SJCRH30 (cell line): Measurements from ENCODE around the gene OSCAR. TPM values are rescaled to one million over a fixed set of nuclear protein-coding genes. Genes with fewer than 3 reads are reported as not detected.

Source experiments
- DNase-seq, 2 experiments: peaks; one replicate each; pipeline ENCODE4 v3.0.0-alpha.2; 2015 to 2020
- H3K27ac ChIP-seq: fragments of 250-450 bp; sonication (Bioruptor Pico); 2 replicates; pipeline ENCODE4 v1.5.1; 2020; ENCODE audit warnings: mild to moderate bottlenecking, moderate library complexity
- H3K27me3 ChIP-seq: fragments of 250-450 bp; sonication (Bioruptor Pico); 2 replicates; pipeline ENCODE4 v1.5.1; 2020; ENCODE audit warnings: mild to moderate bottlenecking, moderate library complexity
- H3K36me3 ChIP-seq: fragments of 250-450 bp; sonication (Bioruptor Pico); 2 replicates; pipeline ENCODE4 v1.5.1; 2020; ENCODE audit warnings: mild to moderate bottlenecking, moderate library complexity
- H3K4me1 ChIP-seq: fragments of 250-450 bp; sonication (Bioruptor Pico); 2 replicates; pipeline ENCODE4 v1.5.1; 2020; ENCODE audit warnings: mild to moderate bottlenecking, moderate library complexity
- H3K4me3 ChIP-seq: fragments of 250-450 bp; sonication (Bioruptor Pico); 2 replicates; pipeline ENCODE4 v1.5.1; 2020; ENCODE audit warnings: mild to moderate bottlenecking, moderate library complexity
- H3K9me3 ChIP-seq: fragments of 250-450 bp; sonication (Bioruptor Pico); replicated peaks from 2 replicates; pipeline ENCODE4 v1.5.1; 2020; ENCODE audit warnings: mild to moderate bottlenecking, moderate library complexity
- total RNA-seq: library from RNA; depleted of rRNA; stranded (reverse); fragments of >200 nt; shearing (Covaris generic); gene quantifications from 2 replicates; pipeline ENCODE4 v1.2.3, GENCODE V29; 2014

Gene OSCAR
- total RNA-seq, 1 experiment from 2014 or later, result 0.26 TPM

DNA sequence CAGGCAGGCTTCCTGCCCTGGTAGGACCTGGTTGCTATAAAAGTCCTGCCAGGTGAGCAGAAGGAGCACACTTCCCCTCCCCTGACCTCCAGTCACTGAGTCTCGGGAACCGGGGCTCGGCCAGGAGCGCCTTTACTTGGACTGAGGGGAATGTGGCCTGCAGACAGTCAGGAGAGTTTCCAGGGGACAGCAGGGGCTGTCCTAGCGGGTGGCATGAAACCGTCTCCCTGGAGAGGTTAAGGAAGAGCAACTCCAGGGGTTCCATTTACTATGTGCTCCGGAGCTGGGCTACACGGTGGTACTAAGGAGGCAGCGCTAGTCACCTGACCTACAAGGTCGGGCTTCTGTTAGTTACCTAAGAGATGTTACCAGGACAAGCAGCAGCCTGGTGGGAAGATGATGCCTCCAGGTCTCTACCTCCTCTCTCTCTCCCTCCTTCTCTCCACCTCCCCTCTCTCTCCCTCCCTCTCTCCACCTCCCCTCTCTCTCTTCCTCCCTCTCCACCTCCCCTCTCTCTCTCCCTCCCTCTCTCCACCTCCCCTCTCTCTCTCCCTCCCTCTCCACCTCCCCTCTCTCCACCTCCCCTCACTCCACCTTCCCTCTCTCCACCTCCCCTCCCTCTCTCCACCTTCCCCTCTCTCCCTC lies 32.8 kb upstream of the OSCAR start:
- H3K27me3 ChIP-seq, result no peaks in the 10 kb centered on the region
- H3K4me1 ChIP-seq, result no peaks in the 10 kb centered on the region
- DNase-seq, result no peak
- H3K36me3 ChIP-seq, result 0 out of 2 replicates have a peak, but pooled peaks cover 2% of the 10 kb centered on the region
- H3K27ac ChIP-seq, result no peak overlapping the region
- no peaks in the 10 kb centered on the region for H3K9me3 ChIP-seq
- no peak overlapping the region for H3K4me3 ChIP-seq

DNA sequence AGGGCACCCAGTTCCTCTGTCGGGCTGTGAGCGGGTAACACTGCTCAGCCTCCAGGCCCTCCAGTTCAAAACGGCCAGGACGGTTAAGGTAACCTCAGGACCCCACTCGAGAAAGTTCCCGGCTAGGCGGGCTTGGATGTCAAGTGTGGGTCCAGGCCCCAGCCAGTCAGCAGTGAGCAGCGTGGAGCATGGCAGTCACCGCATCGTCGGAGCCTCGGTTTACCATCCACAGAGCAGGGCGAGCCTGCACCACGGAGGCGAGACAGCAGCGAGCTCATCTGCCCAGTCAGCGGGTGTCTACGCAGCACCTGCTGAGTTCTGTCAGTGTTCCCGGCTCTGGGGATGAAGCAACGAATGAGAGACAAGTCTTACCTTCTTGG lies 29.0 kb upstream of the OSCAR start:
- Histone ChIP-seq H3K4me1 (no peaks in the 10 kb centered on the region), H3K27ac (no peak overlapping the region), H3K9me3 (no peaks in the 10 kb centered on the region), H3K27me3 (no peaks in the 10 kb centered on the region), H3K4me3 (no peak overlapping the region), H3K36me3 (peaks cover 16% of the 10 kb centered on the region)
- DNase-seq, result no peak

DNA sequence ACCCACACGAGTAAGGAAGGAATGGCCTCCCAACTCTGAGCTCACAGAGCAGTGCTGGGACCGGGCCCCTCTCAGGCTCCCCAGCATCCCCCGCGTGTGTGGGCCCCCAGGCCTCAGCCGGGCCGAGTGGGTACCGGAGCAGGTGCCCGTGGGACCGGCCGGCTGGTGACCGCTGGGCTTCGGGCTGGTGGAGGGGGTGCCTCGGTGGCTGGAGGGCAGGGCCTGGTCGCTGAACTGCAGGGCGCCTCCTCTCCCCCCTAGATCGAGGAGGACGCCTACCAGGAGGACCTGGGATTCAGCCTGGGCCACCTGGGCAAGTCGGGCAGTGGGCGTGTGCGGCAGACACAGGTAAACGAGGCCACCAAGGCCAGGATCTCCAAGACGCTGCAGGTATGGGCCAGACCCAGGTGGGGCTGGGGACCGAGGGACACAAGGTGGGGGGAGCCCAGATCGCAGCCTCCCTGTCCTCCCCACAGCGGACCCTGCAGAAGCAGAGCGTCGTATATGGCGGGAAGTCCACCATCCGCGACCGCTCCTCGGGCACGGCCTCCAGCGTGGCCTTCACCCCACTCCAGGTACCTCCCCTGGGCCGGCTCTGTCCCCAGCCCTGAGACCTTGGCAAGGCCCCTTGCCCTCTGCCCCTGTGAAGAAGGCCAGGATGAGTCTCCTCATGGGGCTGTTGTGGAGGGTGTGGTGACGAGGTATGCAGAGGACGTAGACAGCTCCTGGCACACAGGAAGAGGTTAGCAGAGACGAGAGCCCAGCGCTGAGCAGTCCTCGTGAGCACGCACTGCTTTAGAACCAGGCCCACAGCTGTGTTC lies 28.4 kb upstream of the OSCAR start:
- no peaks in the 10 kb centered on the region for H3K9me3 ChIP-seq
- peaks cover 17% of the 10 kb centered on the region for H3K36me3 ChIP-seq
- no peak overlapping the region for H3K4me3 ChIP-seq
- no peaks in the 10 kb centered on the region for H3K27me3 ChIP-seq
- H3K27ac ChIP-seq, result no peak overlapping the region
- H3K4me1 ChIP-seq, result no peaks in the 10 kb centered on the region
- DNase-seq, result no peak

DNA sequence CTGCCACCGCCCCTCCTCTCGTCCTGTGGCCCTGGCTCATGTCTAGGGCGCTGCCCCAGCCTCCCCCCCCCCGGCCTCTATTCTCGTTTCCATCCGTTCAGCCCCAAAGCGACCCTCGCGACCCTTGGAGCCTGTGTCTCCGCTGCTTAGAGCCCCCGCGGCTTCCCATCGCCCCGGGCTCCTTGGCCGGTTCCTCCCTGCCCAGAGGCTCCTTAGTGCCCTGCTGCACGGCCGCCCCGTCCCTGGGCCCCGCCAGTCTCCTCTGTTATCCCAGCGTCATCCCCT lies 27.8 kb upstream of the OSCAR start:
- Histone ChIP-seq H3K27ac (no peak overlapping the region), H3K4me3 (no peak overlapping the region), H3K27me3 (no peaks in the 10 kb centered on the region), H3K9me3 (no peaks in the 10 kb centered on the region), H3K4me1 (no peaks in the 10 kb centered on the region), H3K36me3 (peaks cover 17% of the 10 kb centered on the region)
- no peak for DNase-seq

DNA sequence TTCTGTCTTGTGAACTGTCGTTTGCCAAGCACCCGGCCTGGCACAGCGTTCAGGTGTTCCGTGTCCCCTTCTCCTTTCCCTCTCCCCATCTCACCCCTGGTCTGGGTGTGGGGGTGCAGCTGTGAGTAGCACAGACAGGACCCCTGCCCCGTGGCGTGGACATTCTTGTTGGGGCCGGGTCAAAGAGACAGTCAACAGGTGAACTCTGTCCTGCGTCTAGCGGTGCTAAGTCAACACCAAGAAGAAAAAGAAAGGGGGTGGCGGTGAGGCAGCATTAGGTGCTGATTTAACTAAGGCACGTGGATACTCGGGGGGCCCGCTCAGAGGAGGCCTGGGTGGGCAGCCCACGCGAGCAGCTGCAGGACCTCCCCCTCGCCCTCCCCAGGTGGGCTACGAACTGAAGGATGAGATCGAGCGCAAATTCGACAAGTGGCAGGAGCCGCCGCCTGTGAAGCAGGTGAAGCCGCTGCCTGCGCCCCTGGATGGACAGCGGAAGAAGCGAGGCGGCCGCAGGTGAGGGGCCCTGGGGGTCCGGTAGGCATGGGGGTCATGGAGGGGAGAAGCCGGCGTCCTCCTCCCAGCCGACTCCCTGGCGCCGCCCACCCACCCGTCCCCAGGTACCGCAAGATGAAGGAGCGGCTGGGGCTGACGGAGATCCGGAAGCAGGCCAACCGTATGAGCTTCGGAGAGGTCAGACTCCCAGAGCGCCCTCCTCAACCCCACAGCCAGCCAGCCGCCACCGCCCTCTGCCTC lies 27.3 kb upstream of the OSCAR start:
- Histone ChIP-seq H3K36me3 (peaks cover 17% of the 10 kb centered on the region), H3K4me1 (no peaks in the 10 kb centered on the region), H3K4me3 (no peak overlapping the region), H3K9me3 (no peaks in the 10 kb centered on the region), H3K27ac (no peak overlapping the region), H3K27me3 (no peaks in the 10 kb centered on the region)
- DNase-seq, result no peak

DNA sequence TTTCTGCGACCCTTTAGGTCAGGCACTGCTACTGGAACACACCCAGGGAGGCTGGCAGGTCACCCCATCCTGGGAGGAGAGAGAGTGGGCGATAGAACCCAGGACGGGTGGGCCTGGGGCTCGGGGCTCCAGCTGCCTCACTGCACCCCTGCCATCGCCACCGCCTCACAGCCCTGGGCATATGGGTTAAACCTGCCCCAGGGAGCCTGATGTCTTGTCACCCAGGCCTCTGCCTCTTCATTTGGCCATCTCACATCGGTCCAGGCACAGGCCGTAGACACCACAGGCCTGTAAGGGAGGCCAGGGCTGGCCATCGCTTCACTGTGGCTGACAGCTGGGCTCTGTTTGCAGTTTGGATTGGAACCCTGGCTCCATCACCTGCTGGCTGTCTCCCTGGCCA lies 25.1 kb upstream of the OSCAR start:
- no peak overlapping the region for H3K27ac ChIP-seq
- DNase-seq, result no peak
- no peaks in the 10 kb centered on the region for H3K4me1 ChIP-seq
- peaks cover 19% of the 10 kb centered on the region for H3K36me3 ChIP-seq
- H3K27me3 ChIP-seq, result no peaks in the 10 kb centered on the region
- H3K4me3 ChIP-seq, result no peak overlapping the region
- no peaks in the 10 kb centered on the region for H3K9me3 ChIP-seq

DNA sequence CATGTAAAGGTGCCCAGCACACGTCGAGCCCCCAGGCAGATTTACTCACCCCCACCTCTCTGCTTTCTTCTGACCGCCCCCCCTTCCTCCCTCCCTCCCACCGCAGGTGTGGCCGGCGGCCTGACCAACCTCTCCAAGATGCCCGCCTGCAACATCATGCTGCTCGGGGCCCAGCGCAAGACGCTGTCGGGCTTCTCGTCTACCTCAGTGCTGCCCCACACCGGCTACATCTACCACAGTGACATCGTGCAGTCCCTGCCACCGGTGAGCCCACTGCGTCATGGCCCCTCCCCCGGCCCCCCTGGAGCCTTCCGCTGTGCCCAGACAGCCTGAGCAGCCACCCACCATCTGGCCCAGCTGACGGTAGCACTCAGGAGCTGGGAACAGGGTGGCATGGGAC lies 23.8 kb upstream of the OSCAR start:
- Histone ChIP-seq H3K27me3 (no peaks in the 10 kb centered on the region), H3K36me3 (peaks cover 23% of the 10 kb centered on the region), H3K9me3 (no peaks in the 10 kb centered on the region), H3K27ac (no peak overlapping the region), H3K4me1 (no peaks in the 10 kb centered on the region), H3K4me3 (no peak overlapping the region)
- DNase-seq, result no peak

DNA sequence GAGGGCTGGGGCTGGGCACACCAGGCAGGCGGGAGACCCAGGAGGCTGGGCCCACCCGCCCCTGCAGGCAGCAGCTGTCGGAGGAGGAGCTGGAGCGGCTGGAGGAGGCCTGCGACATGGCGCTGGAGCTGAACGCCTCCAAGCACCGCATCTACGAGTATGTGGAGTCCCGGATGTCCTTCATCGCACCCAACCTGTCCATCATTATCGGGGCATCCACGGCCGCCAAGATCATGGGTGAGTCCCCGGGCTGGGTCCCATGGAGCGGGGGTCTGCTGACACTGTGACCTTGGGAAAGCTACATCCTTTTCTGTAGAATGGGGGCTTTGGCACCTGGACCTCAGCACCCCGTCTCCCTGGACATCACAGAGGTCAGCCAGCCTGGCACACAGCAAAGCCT lies 23.1 kb upstream of the OSCAR start:
- Histone ChIP-seq H3K27ac (no peak overlapping the region), H3K27me3 (no peaks in the 10 kb centered on the region), H3K9me3 (no peaks in the 10 kb centered on the region), H3K36me3 (peaks cover 23% of the 10 kb centered on the region), H3K4me3 (no peak overlapping the region), H3K4me1 (no peaks in the 10 kb centered on the region)
- DNase-seq, result no peak

DNA sequence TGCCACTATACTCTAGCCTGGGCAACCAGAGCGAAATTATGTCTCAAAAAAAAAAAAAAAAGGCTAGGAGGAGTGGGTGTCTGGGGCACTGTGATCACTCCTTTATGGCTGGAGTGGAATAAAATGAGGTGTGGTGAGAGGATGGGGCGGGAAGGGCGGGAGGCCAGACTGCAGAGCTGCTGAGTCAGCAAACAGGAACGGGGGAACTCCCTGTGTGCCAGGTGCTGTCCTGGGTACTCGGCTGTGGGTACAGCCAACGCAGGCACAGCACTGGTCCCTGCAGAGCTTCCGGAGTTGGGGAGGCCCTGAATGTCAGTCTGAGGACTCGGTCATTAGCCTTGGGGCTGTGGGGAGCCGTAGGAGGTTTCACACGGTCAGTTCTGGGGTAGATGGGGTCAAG lies 20.7 kb upstream of the OSCAR start:
- H3K36me3 ChIP-seq, result peaks cover 20% of the 10 kb centered on the region
- H3K4me1 ChIP-seq, result peaks cover 3% of the 10 kb centered on the region; the same call in 1 of the 2 replicates
- no peak for DNase-seq
- no peaks in the 10 kb centered on the region for H3K9me3 ChIP-seq
- no peak overlapping the region for H3K4me3 ChIP-seq
- H3K27ac ChIP-seq, result no peak overlapping the region
- H3K27me3 ChIP-seq, result no peaks in the 10 kb centered on the region

DNA sequence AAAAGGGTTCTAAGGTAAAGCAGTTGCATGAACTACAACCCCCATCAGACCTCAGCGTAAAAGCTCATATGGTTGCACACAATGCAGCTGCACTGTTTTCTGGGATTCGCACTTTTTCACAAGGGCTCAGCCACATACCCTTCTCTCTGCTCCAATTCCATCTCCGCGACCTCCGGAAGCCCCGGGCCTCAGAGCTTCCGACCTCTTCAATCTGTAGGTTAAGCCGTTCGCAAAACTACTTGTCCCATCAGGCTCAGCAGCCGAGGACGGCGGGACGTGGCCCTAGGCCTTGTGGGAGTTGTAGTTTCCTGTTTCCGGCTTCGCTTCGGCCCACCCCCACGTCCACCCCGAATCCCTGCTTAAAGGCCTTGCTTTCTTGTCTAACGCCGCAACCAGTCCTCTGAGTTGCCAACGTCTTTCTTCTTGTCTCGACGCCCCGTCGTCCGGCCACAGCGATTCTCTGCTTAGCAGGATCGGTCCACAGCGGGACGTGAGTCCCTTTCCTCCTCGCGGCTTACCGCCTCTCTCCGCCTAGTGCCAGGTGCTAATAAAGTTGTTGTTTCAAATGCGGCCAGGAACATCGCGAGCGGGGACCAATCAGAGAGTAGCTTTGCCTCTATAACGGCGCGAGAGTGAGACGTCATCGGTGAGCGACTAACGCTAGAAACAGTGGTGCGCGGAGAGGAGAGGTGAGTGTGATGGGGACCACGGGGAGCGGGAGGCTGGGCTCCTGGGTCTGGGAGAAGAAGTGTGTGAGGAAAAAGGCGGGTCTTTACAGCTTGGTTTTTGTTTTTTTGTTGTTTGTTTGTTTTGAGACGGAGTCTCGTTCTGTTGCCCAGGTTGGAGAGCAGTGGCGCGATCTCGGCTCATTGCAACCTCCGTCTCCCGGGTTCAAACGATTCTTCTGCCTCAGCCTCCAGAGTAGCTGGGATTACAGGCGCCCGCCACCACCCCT lies 14.8 kb upstream of the OSCAR start, which contains the start of the genes PRPF31 and TFPT:
PRPF31 (plus strand) TSS at position 646 of the 955 bp plus-strand sequence. CDS start 2,525 bp downstream, outside the sequence.
TFPT (minus strand) TSS at position 549 of the 955 bp plus-strand sequence; CDS start at position 161, 388 bp downstream.
- no peaks in the 10 kb centered on the region for H3K27me3 ChIP-seq
- H3K36me3 ChIP-seq, result peaks cover 12% of the 10 kb centered on the region; the same call in 1 of the 2 replicates
- H3K4me3 ChIP-seq, result peak within 1 kb of the TSS; percentile 69
- H3K4me1 ChIP-seq, result peaks cover 3% of the 10 kb centered on the region; the same call in 1 of the 2 replicates
- H3K27ac ChIP-seq, result peak within 1 kb of the TSS; percentile 72
- H3K9me3 ChIP-seq, result no peaks in the 10 kb centered on the region
- DNase-seq, result peak; percentile 96 to 99

DNA sequence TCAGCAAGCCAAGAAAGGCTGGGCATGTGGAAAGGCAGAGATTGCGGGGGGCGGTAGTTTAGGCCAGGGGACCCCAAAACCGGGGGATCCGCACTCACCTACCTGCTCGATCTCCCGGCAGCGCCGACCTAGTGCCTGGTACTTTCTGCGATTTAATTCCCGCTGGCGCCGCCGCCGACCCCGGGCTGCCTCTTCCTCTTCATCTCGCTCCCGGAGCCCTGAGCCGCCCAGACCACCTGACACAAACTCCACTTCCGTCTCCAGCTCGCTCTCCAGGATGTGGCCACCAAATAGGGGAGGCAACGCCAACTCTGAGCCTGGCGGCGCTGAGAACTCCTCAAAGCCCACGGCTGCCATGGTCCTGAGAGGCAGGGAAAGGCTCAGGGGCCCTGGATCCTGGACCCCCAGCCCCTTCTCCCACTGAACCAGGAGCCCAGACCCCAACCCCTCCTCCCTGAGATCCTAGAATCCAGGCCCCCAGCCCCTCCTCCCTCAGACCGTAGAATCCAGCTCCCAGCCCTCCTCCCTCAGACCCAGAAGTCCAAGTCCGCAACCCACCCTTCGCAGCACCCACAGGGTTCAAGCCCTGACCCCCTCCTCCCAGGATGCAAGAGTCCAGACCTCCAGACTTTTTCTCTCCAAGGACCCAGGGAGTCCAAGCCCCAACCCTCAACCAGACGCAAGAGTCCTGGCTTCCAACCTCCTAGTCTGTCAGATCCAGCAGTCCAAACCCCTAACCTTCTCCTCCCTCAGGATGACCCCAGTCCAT lies 13.9 kb upstream of the OSCAR start:
- Histone ChIP-seq H3K9me3 (no peaks in the 10 kb centered on the region), H3K36me3 (peaks cover 8% of the 10 kb centered on the region; the same call in 1 of the 2 replicates), H3K27me3 (no peaks in the 10 kb centered on the region), H3K4me3 (peak overlapping the region; percentile 69), H3K27ac (no peak overlapping the region; the same call in 1 of the 2 replicates), H3K4me1 (peaks cover 3% of the 10 kb centered on the region; the same call in 1 of the 2 replicates)
- no peak for DNase-seq

DNA sequence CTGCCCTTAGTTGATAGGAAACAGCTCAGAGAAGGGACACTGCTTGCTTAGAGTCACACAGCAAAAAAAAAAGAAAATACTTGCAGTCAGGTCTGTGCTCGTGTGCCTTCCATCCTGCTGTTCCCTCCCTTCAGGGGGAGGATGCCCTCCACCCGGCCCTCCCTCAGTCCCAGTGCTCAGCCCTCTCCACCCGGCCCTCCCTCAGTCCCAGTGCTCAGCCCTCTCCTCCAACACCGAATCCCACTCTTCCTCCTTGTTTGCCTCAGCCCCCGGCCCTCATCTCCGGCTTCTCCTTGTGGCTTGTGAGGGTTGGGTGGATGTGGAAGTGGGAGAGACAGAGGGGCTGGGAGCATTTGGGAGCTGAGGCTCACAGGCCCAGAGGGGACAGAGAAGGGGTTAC lies 9.0 kb upstream of the OSCAR start:
- H3K4me1 ChIP-seq, result no peaks in the 10 kb centered on the region
- peaks cover 18% of the 10 kb centered on the region; the same call in 1 of the 2 replicates for H3K36me3 ChIP-seq
- H3K27me3 ChIP-seq, result no peaks in the 10 kb centered on the region
- H3K27ac ChIP-seq, result no peak overlapping the region
- no peak overlapping the region for H3K4me3 ChIP-seq
- no peaks in the 10 kb centered on the region for H3K9me3 ChIP-seq
- DNase-seq, result no peak

DNA sequence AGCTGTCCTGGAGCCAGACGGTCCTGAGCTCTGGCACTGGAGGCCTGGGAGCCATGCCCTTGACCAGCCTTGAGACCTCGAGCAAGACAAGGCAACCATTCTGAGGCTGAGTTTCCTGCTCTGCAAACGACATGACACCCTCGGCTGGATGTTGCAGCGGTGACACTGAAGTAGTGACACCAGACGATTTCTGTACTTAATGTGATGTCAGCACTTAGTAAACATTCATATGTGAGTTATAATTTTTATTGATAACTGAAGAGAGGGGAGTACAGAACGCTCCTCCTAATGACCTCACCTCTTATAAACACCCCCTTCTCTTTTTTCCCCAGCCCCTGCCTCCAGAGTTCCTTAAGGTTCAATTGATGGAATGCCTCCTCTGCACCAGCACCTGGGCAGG lies 7.9 kb upstream of the OSCAR start:
- no peaks in the 10 kb centered on the region for H3K27me3 ChIP-seq
- H3K4me3 ChIP-seq, result no peak overlapping the region
- H3K36me3 ChIP-seq, result peaks cover 15% of the 10 kb centered on the region; the same call in 1 of the 2 replicates
- H3K27ac ChIP-seq, result no peak overlapping the region
- no peak for DNase-seq
- H3K9me3 ChIP-seq, result no peaks in the 10 kb centered on the region
- H3K4me1 ChIP-seq, result no peaks in the 10 kb centered on the region
